ENCODE results near the gene VIL1. TPM values are rescaled to one million over a fixed set of nuclear protein-coding genes. Genes with fewer than 3 reads are reported as not detected.

VIL1 gene
- total RNA-seq, 1 donor from 2014 or later = not detected

- no peaks in the 10 kb centered on the region for H3K4me1 ChIP-seq
- DNase-seq (ENCODE audit: low spot score in 2 of 2) = no peak
- H3K36me3 ChIP-seq = no peaks in the 10 kb centered on the region
- H3K27ac ChIP-seq = no peak overlapping the region
- no peaks in the 10 kb centered on the region for H3K27me3 ChIP-seq
- intact Hi-C loops (cut with DNase I) = no loop called here
- no peaks in the 10 kb centered on the region for H3K9me3 ChIP-seq
- TF ChIP-seq CTCF (IDR thresholded peaks at IDR 0.05) = no peak
- H3K4me3 ChIP-seq = no peak overlapping the region
Observed at GRCh38 chr2:218418321-218418716, 604 bp upstream of the VIL1 start.

GRCh38 chr2:218419630-218420216 lies 800 bp downstream of the VIL1 start:
- no peak for DNase-seq (ENCODE audit: low spot score in 2 of 2)
- no peak overlapping the region for H3K27ac ChIP-seq

GRCh38 chr2:218421027-218421426 lies 2.1 kb downstream of the VIL1 start:
- Histone ChIP-seq H3K4me1 (no peaks in the 10 kb centered on the region), H3K27ac (no peak overlapping the region), H3K9me3 (no peaks in the 10 kb centered on the region), H3K36me3 (no peaks in the 10 kb centered on the region), H3K4me3 (no peak overlapping the region), H3K27me3 (no peaks in the 10 kb centered on the region)
- DNase-seq (ENCODE audit: low spot score in 2 of 2) = no peak
- intact Hi-C loops (cut with DNase I) = no loop called here
- no peak for TF ChIP-seq CTCF (IDR thresholded peaks at IDR 0.05)

More at GRCh38 chr2:218419630-218420216, 800 bp downstream of the VIL1 start:
- no peak for TF ChIP-seq CTCF (IDR thresholded peaks at IDR 0.05)
- no peaks in the 10 kb centered on the region for H3K27me3 ChIP-seq
- no peaks in the 10 kb centered on the region for H3K4me1 ChIP-seq
- H3K9me3 ChIP-seq = no peaks in the 10 kb centered on the region
- intact Hi-C loops (cut with DNase I) = no loop called here
- no peaks in the 10 kb centered on the region for H3K36me3 ChIP-seq
- H3K4me3 ChIP-seq = no peak overlapping the region

GRCh38 chr2:218422403-218423086 lies 3.6 kb downstream of the VIL1 start:
- intact Hi-C loops (cut with DNase I) = no loop called here
- no peak for DNase-seq (ENCODE audit: low spot score in 2 of 2)

GRCh38 chr2:218423584-218423983 lies 4.7 kb downstream of the VIL1 start:
- no peak for TF ChIP-seq CTCF (IDR thresholded peaks at IDR 0.05)
- no peaks in the 10 kb centered on the region for H3K36me3 ChIP-seq
- no peaks in the 10 kb centered on the region for H3K9me3 ChIP-seq
- DNase-seq (ENCODE audit: low spot score in 2 of 2) = no peak
- no peaks in the 10 kb centered on the region for H3K4me1 ChIP-seq
- H3K4me3 ChIP-seq = no peak overlapping the region
- intact Hi-C loops (cut with DNase I) = no loop called here
- no peaks in the 10 kb centered on the region for H3K27me3 ChIP-seq
- H3K27ac ChIP-seq = no peak overlapping the region

More at GRCh38 chr2:218422403-218423086, 3.6 kb downstream of the VIL1 start:
- no peaks in the 10 kb centered on the region for H3K27me3 ChIP-seq
- TF ChIP-seq CTCF (IDR thresholded peaks at IDR 0.05) = no peak
- H3K36me3 ChIP-seq = no peaks in the 10 kb centered on the region
- H3K4me1 ChIP-seq = no peaks in the 10 kb centered on the region
- no peak overlapping the region for H3K4me3 ChIP-seq
- no peaks in the 10 kb centered on the region for H3K9me3 ChIP-seq
- no peak overlapping the region for H3K27ac ChIP-seq
